Stimulated activated CD4-positive, alpha-beta T cell treated with anti-CD3 and anti-CD28 coated beads, TNF-alpha, amount 100 ng/mL, for 4 hours (primary cell): ENCODE data around the gene CPNE1.

ENCODE experiments used
- DNase-seq, 3 experiments: peaks; one replicate each; pipeline ENCODE4 v3.0.0-alpha.2; 2020; ENCODE audit warnings: low read depth in 3 of 3

The CPNE1 gene

GRCh38 chr20:35620818-35621559 is 43.7 kb downstream of the CPNE1 start:
- DNase-seq: no peak

GRCh38 chr20:35619196-35620095 is 45.3 kb downstream of the CPNE1 start:
- peak; percentile 55 to 64 (median 60) for DNase-seq

GRCh38 chr20:35618263-35619131 is 46.2 kb downstream of the CPNE1 start:
- peak in 1 of 3 experiments; percentile 9 for DNase-seq

- DNase-seq: peak in 1 of 3 experiments; percentile 10
Measured at GRCh38 chr20:35617397-35618262, 47.1 kb downstream of the CPNE1 start.

- peak in 2 of 3 experiments; percentile 19 to 26 for DNase-seq
Measured at GRCh38 chr20:35616465-35617396, 48.0 kb downstream of the CPNE1 start.

GRCh38 chr20:35615667-35616464 is 48.8 kb downstream of the CPNE1 start, which contains the start of gene SPAG4:
Gene SPAG4 (plus strand): TSS chr20:35615829. CDS start chr20:35616004, 175 bp downstream.
- peak; percentile 100 for DNase-seq

- no peak for DNase-seq
Measured at GRCh38 chr20:35611482-35611881, 53.2 kb downstream of the CPNE1 start.

- no peak for DNase-seq
Measured at GRCh38 chr20:35610833-35611427, 53.8 kb downstream of the CPNE1 start.

GRCh38 chr20:35607003-35607735 is 57.5 kb downstream of the CPNE1 start:
- no peak for DNase-seq

- DNase-seq: no peak
Measured at GRCh38 chr20:35606127-35606526, 58.6 kb downstream of the CPNE1 start.

GRCh38 chr20:35604449-35604747 is 60.3 kb downstream of the CPNE1 start:
- no peak for DNase-seq

GRCh38 chr20:35603695-35604448 is 60.8 kb downstream of the CPNE1 start:
- DNase-seq: no peak

- DNase-seq: no peak
Measured at GRCh38 chr20:35602851-35603495, 61.7 kb downstream of the CPNE1 start.

- DNase-seq: no peak
Measured at GRCh38 chr20:35601990-35602389, 62.7 kb downstream of the CPNE1 start.

GRCh38 chr20:35600993-35601973 is 63.4 kb downstream of the CPNE1 start:
- DNase-seq: peak; percentile 56 to 68 (median 64)
